Stimulated activated CD8-positive, alpha-beta memory T cell treated with anti-CD3 and anti-CD28 coated beads, Interleukin-4, amount 100 ng/mL, for 4 hours (primary cell): ENCODE measurements around the gene CALY.

Experiments used
- DNase-seq, 2 donors: peaks; one replicate each; pipeline ENCODE4 v3.0.0-alpha.2; 2020; ENCODE audit warnings: low read depth in 2 of 2, low spot score in 1 of 2

CALY gene

GRCh38 chr10:133274751-133275683, 61.7 kb downstream of the CALY start:
- DNase-seq, result peak; percentile 66 to 78
